ENCODE measurements around the gene TMEM151A. TPM values are rescaled to one million over a fixed set of nuclear protein-coding genes. Genes with fewer than 3 reads are reported as not detected.

TMEM151A gene
- total RNA-seq, 4 donors from 2014 or later = not detected

DNA sequence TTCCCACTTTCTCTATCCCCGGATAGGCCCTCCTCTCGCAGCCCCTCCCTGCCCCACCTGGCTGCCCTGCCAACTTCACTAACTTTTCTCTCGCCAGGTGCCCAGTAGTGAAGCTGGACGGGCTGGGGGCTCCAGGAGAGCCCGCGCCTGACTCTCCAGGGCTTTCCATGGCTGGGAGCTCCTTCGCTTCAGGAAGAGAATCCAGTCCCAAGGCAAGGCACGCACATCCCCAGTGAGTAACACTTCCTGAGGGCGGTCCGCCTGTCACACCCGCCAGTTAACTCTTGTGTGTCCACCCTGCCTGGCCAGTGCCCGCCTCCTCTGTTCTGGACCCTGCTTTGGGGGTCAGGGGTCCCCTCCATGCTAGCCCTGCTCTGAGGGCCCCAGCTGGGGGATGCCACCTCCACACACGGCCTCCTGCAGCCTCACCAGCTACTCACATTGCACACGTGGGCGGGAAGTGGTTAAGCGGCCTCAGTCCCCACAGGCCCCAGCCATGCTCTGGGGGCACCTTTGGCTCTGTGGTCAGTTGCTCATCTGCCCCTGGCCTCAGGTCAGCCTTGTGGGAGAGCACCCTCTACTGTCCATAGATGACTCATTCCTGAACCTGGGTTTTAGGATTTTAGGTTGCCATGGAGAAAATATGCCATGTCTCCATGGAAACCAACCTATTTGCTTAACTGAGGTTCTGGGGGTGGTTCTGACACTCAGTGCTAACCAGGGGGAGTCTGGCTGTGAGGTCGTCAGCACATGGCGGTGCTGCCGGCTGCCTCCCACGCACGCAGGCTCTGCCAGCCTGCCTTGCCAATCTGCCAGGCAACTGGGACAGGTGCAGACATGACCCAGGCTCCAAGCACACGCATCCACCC is 44.8 kb downstream of the TMEM151A start, which contains the start of gene RIN1:
Gene RIN1 (minus strand): TSS at position 201 of the 869 bp plus-strand sequence. CDS start 32 bp downstream, at position 169.
- TF ChIP-seq, protein P1, sequence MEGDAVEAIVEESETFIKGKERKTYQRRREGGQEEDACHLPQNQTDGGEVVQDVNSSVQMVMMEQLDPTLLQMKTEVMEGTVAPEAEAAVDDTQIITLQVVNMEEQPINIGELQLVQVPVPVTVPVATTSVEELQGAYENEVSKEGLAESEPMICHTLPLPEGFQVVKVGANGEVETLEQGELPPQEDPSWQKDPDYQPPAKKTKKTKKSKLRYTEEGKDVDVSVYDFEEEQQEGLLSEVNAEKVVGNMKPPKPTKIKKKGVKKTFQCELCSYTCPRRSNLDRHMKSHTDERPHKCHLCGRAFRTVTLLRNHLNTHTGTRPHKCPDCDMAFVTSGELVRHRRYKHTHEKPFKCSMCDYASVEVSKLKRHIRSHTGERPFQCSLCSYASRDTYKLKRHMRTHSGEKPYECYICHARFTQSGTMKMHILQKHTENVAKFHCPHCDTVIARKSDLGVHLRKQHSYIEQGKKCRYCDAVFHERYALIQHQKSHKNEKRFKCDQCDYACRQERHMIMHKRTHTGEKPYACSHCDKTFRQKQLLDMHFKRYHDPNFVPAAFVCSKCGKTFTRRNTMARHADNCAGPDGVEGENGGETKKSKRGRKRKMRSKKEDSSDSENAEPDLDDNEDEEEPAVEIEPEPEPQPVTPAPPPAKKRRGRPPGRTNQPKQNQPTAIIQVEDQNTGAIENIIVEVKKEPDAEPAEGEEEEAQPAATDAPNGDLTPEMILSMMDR (IDR thresholded peaks at IDR 0.05; ENCODE audit: low read depth) = no peak

DNA sequence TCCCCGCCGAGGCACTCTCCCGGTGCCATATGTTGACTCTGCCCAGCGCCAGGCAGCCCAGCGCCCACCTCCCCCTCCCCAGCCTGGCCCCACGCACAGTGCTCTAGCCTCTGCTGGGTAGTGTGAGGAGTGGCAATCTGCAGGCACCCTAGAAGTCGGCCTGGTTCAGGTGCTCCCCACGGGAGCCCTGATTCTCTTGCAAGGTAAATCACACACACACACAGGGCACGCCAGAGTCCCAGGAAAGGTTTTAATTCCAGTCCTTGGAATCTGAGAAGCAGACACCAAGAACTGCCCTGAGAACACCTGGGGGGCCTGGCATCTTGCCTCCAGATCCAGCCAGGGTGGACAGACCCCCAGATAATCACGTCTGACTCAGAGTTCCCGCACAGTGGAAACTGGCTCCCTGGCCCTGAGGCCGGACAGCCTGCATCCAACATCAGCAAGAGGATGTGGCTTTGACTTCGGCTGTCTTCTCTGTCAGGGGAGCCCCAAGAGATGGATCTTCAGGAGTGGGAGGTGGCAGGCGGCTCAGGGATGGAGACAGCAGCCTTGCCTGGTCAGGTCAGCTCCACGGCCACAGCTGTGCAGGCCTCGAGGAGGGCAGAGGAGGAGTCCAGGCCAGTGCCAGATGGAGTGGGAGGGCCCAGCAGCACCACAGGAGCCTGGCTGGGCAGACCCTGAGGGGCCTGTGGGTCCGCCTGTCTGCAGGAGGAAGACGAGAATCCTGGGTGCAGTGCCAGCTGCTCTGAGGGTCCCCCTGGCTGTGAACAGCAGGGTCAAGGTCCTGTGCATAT is 45.6 kb downstream of the TMEM151A start:
- TF ChIP-seq, protein P1 (IDR thresholded peaks at IDR 0.05; ENCODE audit: low read depth) = no peak

DNA sequence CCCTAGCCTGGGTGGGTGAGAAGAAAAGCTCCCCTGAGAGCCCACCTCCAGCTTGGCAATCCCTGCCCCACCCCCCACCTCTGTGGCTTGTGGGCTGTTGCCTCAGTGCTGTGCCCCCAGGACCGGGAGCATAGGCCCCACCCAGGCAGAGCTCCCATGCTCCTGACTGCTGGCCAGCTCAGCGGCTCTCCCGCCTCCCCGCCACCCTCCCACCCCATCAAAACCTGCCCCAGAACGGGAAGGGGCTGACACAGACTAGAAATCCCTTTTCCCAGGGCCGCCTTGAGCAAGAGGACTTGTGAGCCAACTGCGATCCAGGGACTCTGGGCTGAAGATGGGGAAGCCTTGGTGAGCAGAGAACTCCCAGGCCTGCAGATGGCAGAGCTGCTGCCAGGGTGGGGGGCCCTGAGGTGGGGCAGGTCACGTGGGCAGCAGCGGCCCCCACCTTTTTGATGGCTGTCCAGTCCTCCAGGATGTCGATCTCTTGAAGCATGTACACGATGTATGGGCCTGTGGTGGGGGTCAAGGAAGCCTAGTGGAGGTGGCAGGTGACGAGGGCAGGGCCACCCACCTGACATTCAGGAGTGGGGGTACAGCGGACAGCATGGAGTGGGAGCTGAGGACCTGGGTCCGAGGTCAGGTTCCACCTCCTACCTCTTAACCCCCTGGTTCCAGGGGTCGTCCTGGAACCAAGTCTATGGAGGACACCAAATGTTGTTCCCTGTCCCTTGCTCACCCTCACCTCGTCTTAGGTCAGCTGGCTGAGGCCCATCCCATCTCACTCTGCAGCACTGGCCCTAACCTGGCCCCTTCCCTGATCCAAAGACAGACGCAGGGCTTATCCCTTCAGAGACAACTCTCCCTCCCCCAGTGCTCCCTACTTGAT is 46.8 kb downstream of the TMEM151A start:
- TF ChIP-seq, protein P1 (IDR thresholded peaks at IDR 0.05; ENCODE audit: low read depth) = no peak

DNA sequence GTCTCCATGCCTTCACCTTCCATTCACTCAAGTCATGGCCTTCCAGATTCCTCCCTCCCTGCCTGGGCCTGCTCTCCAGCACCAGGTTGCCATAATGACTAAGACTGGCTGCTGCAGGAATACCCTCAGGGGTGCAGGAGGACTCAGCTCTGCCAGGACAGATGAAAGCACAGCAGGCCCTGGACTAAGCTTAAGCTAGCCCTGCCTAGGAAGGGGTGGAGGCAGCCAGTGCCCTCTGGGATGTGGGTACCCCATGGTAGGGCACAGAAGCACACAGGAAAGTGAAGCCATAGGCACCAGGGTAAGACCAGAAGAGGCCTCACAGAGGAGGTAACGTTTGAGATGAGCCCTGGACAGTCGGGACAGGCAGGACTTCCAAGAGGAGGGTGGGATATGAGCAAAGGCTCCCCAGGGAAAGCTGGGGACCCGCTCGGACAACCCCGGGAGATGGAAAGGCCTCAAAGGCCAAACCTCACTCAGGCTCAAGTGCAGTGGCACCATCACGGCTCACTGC is 47.5 kb downstream of the TMEM151A start:
- TF ChIP-seq, protein P1 (IDR thresholded peaks at IDR 0.05; ENCODE audit: low read depth) = no peak

DNA sequence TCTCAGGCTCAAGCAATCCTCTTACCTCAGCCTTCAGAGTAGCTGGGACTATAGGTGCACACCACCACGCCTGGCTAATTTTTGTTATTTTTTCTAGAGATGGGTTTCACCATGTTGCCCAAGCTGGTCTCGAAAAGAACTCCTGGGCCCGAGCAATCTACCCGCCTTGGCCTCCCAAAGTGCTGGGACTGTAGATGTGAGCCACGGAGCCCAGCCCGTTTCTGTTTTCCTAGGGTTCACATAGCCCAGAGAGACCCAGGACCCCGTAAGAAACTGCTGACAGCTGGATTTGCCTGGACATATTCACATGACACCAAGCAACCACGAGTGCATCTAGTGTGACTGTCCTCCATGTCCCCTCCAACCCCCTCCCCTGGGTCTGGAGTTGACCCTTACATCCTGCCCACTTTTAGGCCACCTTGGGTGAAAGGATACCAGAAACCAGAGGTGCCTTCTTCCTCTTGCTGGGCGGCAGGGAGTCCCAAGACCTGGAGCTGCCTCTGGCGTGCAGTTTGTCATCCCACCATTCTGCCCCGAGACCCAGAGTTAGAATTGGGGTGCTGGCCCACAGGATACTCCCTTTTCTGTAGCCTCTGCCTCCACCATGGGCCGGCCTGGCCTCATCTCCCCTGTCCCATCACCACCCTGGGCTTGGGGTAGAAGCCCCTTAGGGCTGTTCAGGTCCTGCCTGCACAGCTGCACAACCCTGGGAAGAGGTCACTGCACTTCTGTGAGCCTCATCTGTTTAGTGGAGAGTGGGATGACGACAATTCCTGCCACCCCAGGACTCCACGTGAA is 48.2 kb downstream of the TMEM151A start:
- TF ChIP-seq, protein P1 (IDR thresholded peaks at IDR 0.05; ENCODE audit: low read depth) = no peak
